ENCODE results near the gene DOCK1. TPM values are rescaled to one million over a fixed set of nuclear protein-coding genes. Genes with fewer than 3 reads are reported as not detected.

Gene DOCK1
- polyA plus RNA-seq, 1 donor from 2014 or later = 2.7 TPM

- Histone ChIP-seq H2AFZ (ENCODE audit: low read depth, low read length) (no peak overlapping the region), H3K4me2 (ENCODE audit: low read length) (no peak overlapping the region), H3K79me2 (replicated peaks; ENCODE audit: insufficient read depth, low read length) (no peaks in the 10 kb centered on the region), H3K27ac (ENCODE audit: low read length) (no peak overlapping the region), H3K9me2 (ENCODE audit: insufficient read depth, low read length) (no peaks in the 10 kb centered on the region), H3K9ac (ENCODE audit: low read length) (no peak overlapping the region), H3F3A (ENCODE audit: insufficient read depth, low read length, poor library complexity, severe bottlenecking) (no peaks in the 10 kb centered on the region), H3K4me3 (ENCODE audit: low read length) (no peak overlapping the region), H3K9me3 (ENCODE audit: low read length) (no peaks in the 10 kb centered on the region), H4K20me1 (ENCODE audit: insufficient read depth) (no peaks in the 10 kb centered on the region), H3K36me3 (ENCODE audit: insufficient read depth, low read length) (no peaks in the 10 kb centered on the region), H3K27me3 (ENCODE audit: insufficient read depth, low read depth, low read length) (no peaks in the 10 kb centered on the region)
- TF ChIP-seq RAD21 (conservative IDR thresholded peaks at IDR 0.05) (no peak), REST (IDR thresholded peaks at IDR 0.05; ENCODE audit: borderline replicate concordance) (no peak), POLR2AphosphoS5 (IDR thresholded peaks at IDR 0.05) (no peak)
Observed at GRCh38 chr10:126924180-126924914, 19.1 kb downstream of the DOCK1 start.

GRCh38 chr10:126924915-126925300 is 19.7 kb downstream of the DOCK1 start:
- no peaks in the 10 kb centered on the region for H3K36me3 ChIP-seq (ENCODE audit: insufficient read depth, low read length)
- no peaks in the 10 kb centered on the region for H3K9me2 ChIP-seq (ENCODE audit: insufficient read depth, low read length)
- no peak for TF ChIP-seq SMC3 (conservative IDR thresholded peaks at IDR 0.05; ENCODE audit: poor library complexity)
- no peak for TF ChIP-seq CTCF (IDR thresholded peaks at IDR 0.05; ENCODE audit: poor library complexity, severe bottlenecking)
- TF ChIP-seq REST (IDR thresholded peaks at IDR 0.05; ENCODE audit: borderline replicate concordance) = no peak
- TF ChIP-seq EZH2 (IDR thresholded peaks at IDR 0.05; ENCODE audit: borderline replicate concordance, insufficient read depth, low read length, poor library complexity, severe bottlenecking) = no peak
- TF ChIP-seq EP300 (conservative IDR thresholded peaks at IDR 0.05; ENCODE audit: poor library complexity, severe bottlenecking) = no peak
- TF ChIP-seq RAD21 (conservative IDR thresholded peaks at IDR 0.05) = no peak
- TF ChIP-seq MXI1 (conservative IDR thresholded peaks at IDR 0.05; ENCODE audit: poor library complexity, severe bottlenecking) = no peak
- H3F3A ChIP-seq (ENCODE audit: insufficient read depth, low read length, poor library complexity, severe bottlenecking) = no peaks in the 10 kb centered on the region
- H4K20me1 ChIP-seq (ENCODE audit: insufficient read depth) = no peaks in the 10 kb centered on the region
- no peaks in the 10 kb centered on the region for H3K9me3 ChIP-seq (ENCODE audit: low read length)
- H3K27me3 ChIP-seq (ENCODE audit: insufficient read depth, low read depth, low read length) = no peaks in the 10 kb centered on the region
- H3K27ac ChIP-seq (ENCODE audit: low read length) = no peak overlapping the region
- no peak overlapping the region for H2AFZ ChIP-seq (ENCODE audit: low read depth, low read length)
- no peak overlapping the region for H3K4me2 ChIP-seq (ENCODE audit: low read length)
- no peaks in the 10 kb centered on the region for H3K79me2 ChIP-seq (replicated peaks; ENCODE audit: insufficient read depth, low read length)
- no peak overlapping the region for H3K4me3 ChIP-seq (ENCODE audit: low read length)
- H3K9ac ChIP-seq (ENCODE audit: low read length) = no peak overlapping the region

All from neural cell (in vitro differentiated cells).